Liver (tissue), 9 donors: ENCODE data around the gene AGBL4. TPM values are rescaled to one million over a fixed set of nuclear protein-coding genes. Genes with fewer than 3 reads are reported as not detected.

ENCODE experiments used
- DNase-seq: peaks from one replicate; pipeline ENCODE4 v3.0.0-alpha.2; 2017; ENCODE audit warnings: low spot score
- H3K27ac ChIP-seq, 2 donors: one replicate each; pipeline ENCODE4 v1.7.0; 2013; ENCODE audit warnings: inconsistent platforms in 2 of 2, low read length in 2 of 2, control low read depth in 1 of 2, low read depth in 1 of 2, mild to moderate bottlenecking in 1 of 2
- H3K27me3 ChIP-seq, 4 donors: one replicate each; pipeline versions ENCODE4 v1.6.1 to v1.7.0; 2013; ENCODE audit warnings: low read length in 3 of 4, inconsistent platforms in 1 of 4, mild to moderate bottlenecking in 1 of 4, moderate library complexity in 1 of 4; ENCODE audit not compliant: control insufficient read depth in 4 of 4, insufficient read depth in 4 of 4
- H3K36me3 ChIP-seq, 4 donors: one replicate each; pipeline versions ENCODE4 v1.6.1 to v1.7.0; 2013; ENCODE audit warnings: low read length in 3 of 4, mild to moderate bottlenecking in 3 of 4, low read depth in 1 of 4, moderate library complexity in 1 of 4; ENCODE audit not compliant: control insufficient read depth in 4 of 4, insufficient read depth in 3 of 4
- H3K4me1 ChIP-seq, 4 donors: one replicate each; pipeline versions ENCODE4 v1.6.1 to v1.7.0; 2013; ENCODE audit warnings: low read length in 3 of 4, mild to moderate bottlenecking in 3 of 4, moderate library complexity in 1 of 4; ENCODE audit not compliant: control insufficient read depth in 4 of 4, insufficient read depth in 4 of 4
- H3K4me3 ChIP-seq, 3 donors: one replicate each; pipeline versions ENCODE4 v1.6.1 to v1.7.0; 2013; ENCODE audit warnings: low read length in 3 of 3, control low read depth in 1 of 3, low read depth in 1 of 3, mild to moderate bottlenecking in 1 of 3
- H3K9ac ChIP-seq, 2 donors: one replicate each; pipeline ENCODE4 v1.7.0; 2013; ENCODE audit warnings: low read length in 2 of 2, mild to moderate bottlenecking in 2 of 2, moderate library complexity in 2 of 2, control low read depth in 1 of 2, low read depth in 1 of 2
- H3K9me3 ChIP-seq, 4 donors: one replicate each; pipeline versions ENCODE4 v1.6.1 to v1.7.0; 2013; ENCODE audit warnings: low read length in 3 of 4; ENCODE audit not compliant: control insufficient read depth in 4 of 4
- EGR1 ChIP-seq, 2 donors: IDR thresholded peaks; 2 replicates each; pipeline ENCODE4 v1.6.1; 2016 to 2018; ENCODE audit warnings: antibody characterized with exemption in 2 of 2, low read depth in 2 of 2
- FOXA1 ChIP-seq: IDR thresholded peaks from 2 replicates; pipeline ENCODE4 v1.6.1; 2016; ENCODE audit warnings: antibody characterized with exemption
- FOXA2 ChIP-seq: IDR thresholded peaks from 2 replicates; pipeline ENCODE4 v1.6.1; 2016; ENCODE audit warnings: antibody characterized with exemption
- GABPA ChIP-seq, 2 donors: IDR thresholded peaks in 1 of 2; conservative IDR thresholded peaks in 1 of 2; 2 replicates each; pipeline ENCODE4 v1.6.1; 2016; ENCODE audit warnings: antibody characterized with exemption in 2 of 2, mild to moderate bottlenecking in 1 of 2, moderate library complexity in 1 of 2
- HNF4A ChIP-seq, 2 donors: conservative IDR thresholded peaks; 2 replicates each; pipeline ENCODE4 v1.6.1; 2016; ENCODE audit warnings: antibody characterized with exemption in 2 of 2, mild to moderate bottlenecking in 2 of 2
- HNF4G ChIP-seq: IDR thresholded peaks from 2 replicates; pipeline ENCODE4 v1.6.1; 2016; ENCODE audit warnings: antibody characterized with exemption
- JUND ChIP-seq, 2 donors: IDR thresholded peaks; 2 replicates each; pipeline ENCODE4 v1.6.1; 2016; ENCODE audit warnings: antibody characterized with exemption in 2 of 2
- NR2F2 ChIP-seq: IDR thresholded peaks from 2 replicates; pipeline ENCODE4 v1.6.1; 2016; ENCODE audit warnings: antibody characterized with exemption
- RAD21 ChIP-seq, 2 donors: IDR thresholded peaks; 2 replicates each; pipeline ENCODE4 v1.6.1; 2016; ENCODE audit warnings: antibody characterized with exemption in 2 of 2, mild to moderate bottlenecking in 2 of 2
- RXRA ChIP-seq, 2 donors: IDR thresholded peaks; 2 replicates each; pipeline ENCODE4 v1.6.1; 2017 to 2018; ENCODE audit warnings: antibody characterized with exemption in 2 of 2, mild to moderate bottlenecking in 1 of 2
- SP1 ChIP-seq: IDR thresholded peaks from 2 replicates; pipeline ENCODE4 v1.6.1; 2018; ENCODE audit warnings: antibody characterized with exemption, mild to moderate bottlenecking
- TAF1 ChIP-seq: conservative IDR thresholded peaks from 2 replicates; pipeline ENCODE4 v1.6.1; 2016; ENCODE audit warnings: antibody characterized with exemption, mild to moderate bottlenecking
- YY1 ChIP-seq: IDR thresholded peaks from 2 replicates; pipeline ENCODE4 v1.6.1; 2016; ENCODE audit warnings: antibody characterized with exemption, mild to moderate bottlenecking
- WGBS: extraction: QIAGEN DNeasy Blood & Tissue Kit; methylation state at CpG from one replicate; pipeline ENCODE4 v1.1.7; 2013; 5-methylcytosine and 5-hydroxymethylcytosine counted together
- polyA plus RNA-seq, 2 donors: library from polyadenylated mRNA; stranded (reverse) in 1 of 2; unstranded in 1 of 2; fragments of 200-250 nt in 1 of 2; fragments of >200 nt in 1 of 2; fragmentation: Nextera tagmentation in 1 of 2; extraction: Ambion mirVana in 1 of 2; gene quantifications; one replicate each; pipeline versions ENCODE4 v1.2.1 to v1.2.3, GENCODE V29; 2013 to 2015
- total RNA-seq, 2 donors: library from RNA; depleted of rRNA; stranded (reverse); fragments of >200 nt; gene quantifications; one replicate each; pipeline ENCODE4 v1.2.3, GENCODE V29; 2014
- TF ChIP-seq, protein P1 (sequence below): IDR thresholded peaks from 2 replicates; pipeline ENCODE4 v1.6.1; 2016; ENCODE audit warnings: antibody characterized with exemption
- TF ChIP-seq, protein P2 (sequence below): fragments of 150-350 bp; IDR thresholded peaks from 2 replicates; pipeline ENCODE4 v1.5.1; 2017; ENCODE audit warnings: improper control_type of control experiment, low read depth, low read length; ENCODE audit not compliant: missing input control
- TF ChIP-seq, protein P3 (sequence below): IDR thresholded peaks from 2 replicates; pipeline ENCODE4 v1.6.1; 2016; ENCODE audit warnings: antibody characterized with exemption
- TF ChIP-seq, protein P4 (sequence below): IDR thresholded peaks from 2 replicates; pipeline ENCODE4 v1.6.1; 2016; ENCODE audit warnings: antibody characterized with exemption
- TF ChIP-seq, protein P5 (sequence below): IDR thresholded peaks from 2 replicates; pipeline ENCODE4 v1.6.1; 2016; ENCODE audit warnings: antibody characterized with exemption, mild to moderate bottlenecking
- donor health status: healthy.
- donor health status: healthy.
- donor health status: healthy.
- donor health status: healthy.
- donor health status: healthy.

The AGBL4 gene
- total and polyA plus RNA-seq, 4 donors = 0.75 to 0.76 TPM; not detected in 2

DNA sequence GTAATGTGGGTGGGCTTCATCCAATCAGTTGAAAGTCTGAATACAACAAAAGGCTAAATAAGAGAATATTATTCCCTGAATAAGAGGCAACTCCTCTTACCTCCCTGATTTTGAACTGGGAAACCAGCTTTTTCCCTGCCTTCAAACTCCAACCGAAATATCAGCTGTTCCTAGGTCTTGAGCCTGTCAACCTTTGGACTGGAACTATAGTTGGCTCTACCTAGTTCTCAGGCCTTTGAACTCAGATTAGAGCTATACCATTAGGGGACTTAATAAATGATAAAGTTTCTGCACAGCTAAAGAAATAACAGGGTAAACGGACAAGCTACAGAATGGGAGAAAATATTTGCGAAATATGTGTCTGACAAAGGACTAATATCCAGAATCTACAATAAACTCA is 1203.3 kb downstream of the AGBL4 start:
- H3K9ac ChIP-seq = no peak overlapping the region
- no peak for DNase-seq
- H3K27me3 ChIP-seq = no peaks in the 10 kb centered on the region
- TF ChIP-seq GABPA (IDR thresholded peaks at IDR 0.05 in 1 of 2, conservative IDR thresholded peaks at IDR 0.05 in 1 of 2) (no peak), RXRA (IDR thresholded peaks at IDR 0.05) (no peak), TAF1 (no peak), FOXA2 (no peak), FOXA1 (no peak), SP1 (no peak), JUND (IDR thresholded peaks at IDR 0.05) (no peak), EGR1 (IDR thresholded peaks at IDR 0.05; ENCODE audit: low read depth in 2 of 2) (no peak), RAD21 (IDR thresholded peaks at IDR 0.05) (no peak), YY1 (no peak), HNF4A (conservative IDR thresholded peaks at IDR 0.05) (no peak), HNF4G (no peak), NR2F2 (no peak)
- TF ChIP-seq, protein P1, sequence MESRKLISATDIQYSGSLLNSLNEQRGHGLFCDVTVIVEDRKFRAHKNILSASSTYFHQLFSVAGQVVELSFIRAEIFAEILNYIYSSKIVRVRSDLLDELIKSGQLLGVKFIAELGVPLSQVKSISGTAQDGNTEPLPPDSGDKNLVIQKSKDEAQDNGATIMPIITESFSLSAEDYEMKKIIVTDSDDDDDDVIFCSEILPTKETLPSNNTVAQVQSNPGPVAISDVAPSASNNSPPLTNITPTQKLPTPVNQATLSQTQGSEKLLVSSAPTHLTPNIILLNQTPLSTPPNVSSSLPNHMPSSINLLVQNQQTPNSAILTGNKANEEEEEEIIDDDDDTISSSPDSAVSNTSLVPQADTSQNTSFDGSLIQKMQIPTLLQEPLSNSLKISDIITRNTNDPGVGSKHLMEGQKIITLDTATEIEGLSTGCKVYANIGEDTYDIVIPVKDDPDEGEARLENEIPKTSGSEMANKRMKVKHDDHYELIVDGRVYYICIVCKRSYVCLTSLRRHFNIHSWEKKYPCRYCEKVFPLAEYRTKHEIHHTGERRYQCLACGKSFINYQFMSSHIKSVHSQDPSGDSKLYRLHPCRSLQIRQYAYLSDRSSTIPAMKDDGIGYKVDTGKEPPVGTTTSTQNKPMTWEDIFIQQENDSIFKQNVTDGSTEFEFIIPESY = no peak
- TF ChIP-seq, protein P2, sequence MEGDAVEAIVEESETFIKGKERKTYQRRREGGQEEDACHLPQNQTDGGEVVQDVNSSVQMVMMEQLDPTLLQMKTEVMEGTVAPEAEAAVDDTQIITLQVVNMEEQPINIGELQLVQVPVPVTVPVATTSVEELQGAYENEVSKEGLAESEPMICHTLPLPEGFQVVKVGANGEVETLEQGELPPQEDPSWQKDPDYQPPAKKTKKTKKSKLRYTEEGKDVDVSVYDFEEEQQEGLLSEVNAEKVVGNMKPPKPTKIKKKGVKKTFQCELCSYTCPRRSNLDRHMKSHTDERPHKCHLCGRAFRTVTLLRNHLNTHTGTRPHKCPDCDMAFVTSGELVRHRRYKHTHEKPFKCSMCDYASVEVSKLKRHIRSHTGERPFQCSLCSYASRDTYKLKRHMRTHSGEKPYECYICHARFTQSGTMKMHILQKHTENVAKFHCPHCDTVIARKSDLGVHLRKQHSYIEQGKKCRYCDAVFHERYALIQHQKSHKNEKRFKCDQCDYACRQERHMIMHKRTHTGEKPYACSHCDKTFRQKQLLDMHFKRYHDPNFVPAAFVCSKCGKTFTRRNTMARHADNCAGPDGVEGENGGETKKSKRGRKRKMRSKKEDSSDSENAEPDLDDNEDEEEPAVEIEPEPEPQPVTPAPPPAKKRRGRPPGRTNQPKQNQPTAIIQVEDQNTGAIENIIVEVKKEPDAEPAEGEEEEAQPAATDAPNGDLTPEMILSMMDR = no peak
- TF ChIP-seq, protein P3, sequence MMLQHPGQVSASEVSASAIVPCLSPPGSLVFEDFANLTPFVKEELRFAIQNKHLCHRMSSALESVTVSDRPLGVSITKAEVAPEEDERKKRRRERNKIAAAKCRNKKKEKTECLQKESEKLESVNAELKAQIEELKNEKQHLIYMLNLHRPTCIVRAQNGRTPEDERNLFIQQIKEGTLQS = no peak
- TF ChIP-seq, protein P4, sequence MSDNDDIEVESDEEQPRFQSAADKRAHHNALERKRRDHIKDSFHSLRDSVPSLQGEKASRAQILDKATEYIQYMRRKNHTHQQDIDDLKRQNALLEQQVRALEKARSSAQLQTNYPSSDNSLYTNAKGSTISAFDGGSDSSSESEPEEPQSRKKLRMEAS = no peak
- TF ChIP-seq, protein P5, sequence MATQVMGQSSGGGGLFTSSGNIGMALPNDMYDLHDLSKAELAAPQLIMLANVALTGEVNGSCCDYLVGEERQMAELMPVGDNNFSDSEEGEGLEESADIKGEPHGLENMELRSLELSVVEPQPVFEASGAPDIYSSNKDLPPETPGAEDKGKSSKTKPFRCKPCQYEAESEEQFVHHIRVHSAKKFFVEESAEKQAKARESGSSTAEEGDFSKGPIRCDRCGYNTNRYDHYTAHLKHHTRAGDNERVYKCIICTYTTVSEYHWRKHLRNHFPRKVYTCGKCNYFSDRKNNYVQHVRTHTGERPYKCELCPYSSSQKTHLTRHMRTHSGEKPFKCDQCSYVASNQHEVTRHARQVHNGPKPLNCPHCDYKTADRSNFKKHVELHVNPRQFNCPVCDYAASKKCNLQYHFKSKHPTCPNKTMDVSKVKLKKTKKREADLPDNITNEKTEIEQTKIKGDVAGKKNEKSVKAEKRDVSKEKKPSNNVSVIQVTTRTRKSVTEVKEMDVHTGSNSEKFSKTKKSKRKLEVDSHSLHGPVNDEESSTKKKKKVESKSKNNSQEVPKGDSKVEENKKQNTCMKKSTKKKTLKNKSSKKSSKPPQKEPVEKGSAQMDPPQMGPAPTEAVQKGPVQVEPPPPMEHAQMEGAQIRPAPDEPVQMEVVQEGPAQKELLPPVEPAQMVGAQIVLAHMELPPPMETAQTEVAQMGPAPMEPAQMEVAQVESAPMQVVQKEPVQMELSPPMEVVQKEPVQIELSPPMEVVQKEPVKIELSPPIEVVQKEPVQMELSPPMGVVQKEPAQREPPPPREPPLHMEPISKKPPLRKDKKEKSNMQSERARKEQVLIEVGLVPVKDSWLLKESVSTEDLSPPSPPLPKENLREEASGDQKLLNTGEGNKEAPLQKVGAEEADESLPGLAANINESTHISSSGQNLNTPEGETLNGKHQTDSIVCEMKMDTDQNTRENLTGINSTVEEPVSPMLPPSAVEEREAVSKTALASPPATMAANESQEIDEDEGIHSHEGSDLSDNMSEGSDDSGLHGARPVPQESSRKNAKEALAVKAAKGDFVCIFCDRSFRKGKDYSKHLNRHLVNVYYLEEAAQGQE = no peak
- H3K36me3 ChIP-seq = no peaks in the 10 kb centered on the region
- H3K4me3 ChIP-seq = no peak overlapping the region
- H3K27ac ChIP-seq = no peak overlapping the region
- H3K9me3 ChIP-seq = no peaks in the 10 kb centered on the region
- 92% methylated on average over 3 of the region's 3 CpGs for WGBS
- H3K4me1 ChIP-seq = peaks cover 0 to 6% (median 1%) of the 10 kb centered on the region in 4 donors
